ENCODE measurements around the gene ZNF177. TPM values are rescaled to one million over a fixed set of nuclear protein-coding genes. Genes with fewer than 3 reads are reported as not detected.

The ZNF177 gene
- total RNA-seq, 2 donors from 2014 or later = 1.1 to 1.5 TPM

DNA sequence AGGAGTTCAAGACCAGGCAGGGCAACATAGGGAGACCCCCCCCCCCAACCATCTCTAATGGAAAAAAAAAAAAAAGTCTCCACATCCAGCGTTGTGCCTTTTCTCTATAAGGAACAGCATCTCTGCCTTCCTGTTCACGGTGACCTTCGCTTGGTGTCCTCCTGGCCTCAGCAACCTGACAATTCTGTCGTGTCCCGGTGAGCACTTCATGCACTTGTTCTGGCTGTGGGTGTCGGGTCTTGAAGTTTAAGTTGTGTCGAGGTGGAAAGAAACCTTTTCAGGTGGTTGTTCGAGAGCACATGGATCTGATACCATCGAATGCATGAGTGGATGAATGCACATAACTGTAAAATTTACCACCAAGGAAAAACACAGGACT, 38.2 kb upstream of the ZNF177 start:
- TF ChIP-seq, protein P1, sequence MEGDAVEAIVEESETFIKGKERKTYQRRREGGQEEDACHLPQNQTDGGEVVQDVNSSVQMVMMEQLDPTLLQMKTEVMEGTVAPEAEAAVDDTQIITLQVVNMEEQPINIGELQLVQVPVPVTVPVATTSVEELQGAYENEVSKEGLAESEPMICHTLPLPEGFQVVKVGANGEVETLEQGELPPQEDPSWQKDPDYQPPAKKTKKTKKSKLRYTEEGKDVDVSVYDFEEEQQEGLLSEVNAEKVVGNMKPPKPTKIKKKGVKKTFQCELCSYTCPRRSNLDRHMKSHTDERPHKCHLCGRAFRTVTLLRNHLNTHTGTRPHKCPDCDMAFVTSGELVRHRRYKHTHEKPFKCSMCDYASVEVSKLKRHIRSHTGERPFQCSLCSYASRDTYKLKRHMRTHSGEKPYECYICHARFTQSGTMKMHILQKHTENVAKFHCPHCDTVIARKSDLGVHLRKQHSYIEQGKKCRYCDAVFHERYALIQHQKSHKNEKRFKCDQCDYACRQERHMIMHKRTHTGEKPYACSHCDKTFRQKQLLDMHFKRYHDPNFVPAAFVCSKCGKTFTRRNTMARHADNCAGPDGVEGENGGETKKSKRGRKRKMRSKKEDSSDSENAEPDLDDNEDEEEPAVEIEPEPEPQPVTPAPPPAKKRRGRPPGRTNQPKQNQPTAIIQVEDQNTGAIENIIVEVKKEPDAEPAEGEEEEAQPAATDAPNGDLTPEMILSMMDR (IDR thresholded peaks at IDR 0.05) = no peak
- no peak for DNase-seq (ENCODE audit: low spot score)
- Histone ChIP-seq H3K4me3 (peak overlapping the region; percentile 55 to 84), H3K9me3 (peaks cover 7 to 43% of the 10 kb centered on the region in 2 donors), H3K27me3 (no peaks in the 10 kb centered on the region), H3K27ac (peak overlapping the region; percentile 88 to 90), H3K4me1 (peaks cover 0 to 10% of the 10 kb centered on the region in 2 donors), H3K36me3 (peaks cover 9% of the 10 kb centered on the region)

DNA sequence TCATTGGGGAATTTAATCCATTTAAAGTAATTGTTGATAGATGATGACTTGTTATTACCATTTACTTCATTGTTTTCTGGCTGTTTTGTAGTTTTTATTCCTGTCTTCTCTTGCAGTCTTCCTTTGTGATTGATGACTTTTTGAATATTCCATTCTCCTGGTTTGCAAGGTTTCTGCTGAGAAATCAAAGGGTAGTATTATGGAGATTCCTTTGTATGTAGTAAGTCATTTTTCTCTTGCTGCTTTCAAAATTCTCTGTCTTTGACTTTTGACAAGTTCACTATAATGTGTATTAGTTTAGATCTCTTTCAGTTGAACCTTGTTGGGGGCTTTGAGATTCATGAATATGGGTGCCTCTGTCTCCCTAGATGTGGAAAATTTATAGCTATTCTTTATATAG, 32.8 kb upstream of the ZNF177 start:
- H3K4me1 ChIP-seq = peaks cover 0 to 2% of the 10 kb centered on the region in 2 donors
- TF ChIP-seq, protein P1 (IDR thresholded peaks at IDR 0.05) = no peak
- DNase-seq (ENCODE audit: low spot score) = no peak
- H3K27ac ChIP-seq = no peak overlapping the region
- H3K4me3 ChIP-seq = no peak overlapping the region
- peaks cover 21 to 91% of the 10 kb centered on the region in 2 donors for H3K9me3 ChIP-seq
- peaks cover 44% of the 10 kb centered on the region for H3K36me3 ChIP-seq
- H3K27me3 ChIP-seq = no peaks in the 10 kb centered on the region

DNA sequence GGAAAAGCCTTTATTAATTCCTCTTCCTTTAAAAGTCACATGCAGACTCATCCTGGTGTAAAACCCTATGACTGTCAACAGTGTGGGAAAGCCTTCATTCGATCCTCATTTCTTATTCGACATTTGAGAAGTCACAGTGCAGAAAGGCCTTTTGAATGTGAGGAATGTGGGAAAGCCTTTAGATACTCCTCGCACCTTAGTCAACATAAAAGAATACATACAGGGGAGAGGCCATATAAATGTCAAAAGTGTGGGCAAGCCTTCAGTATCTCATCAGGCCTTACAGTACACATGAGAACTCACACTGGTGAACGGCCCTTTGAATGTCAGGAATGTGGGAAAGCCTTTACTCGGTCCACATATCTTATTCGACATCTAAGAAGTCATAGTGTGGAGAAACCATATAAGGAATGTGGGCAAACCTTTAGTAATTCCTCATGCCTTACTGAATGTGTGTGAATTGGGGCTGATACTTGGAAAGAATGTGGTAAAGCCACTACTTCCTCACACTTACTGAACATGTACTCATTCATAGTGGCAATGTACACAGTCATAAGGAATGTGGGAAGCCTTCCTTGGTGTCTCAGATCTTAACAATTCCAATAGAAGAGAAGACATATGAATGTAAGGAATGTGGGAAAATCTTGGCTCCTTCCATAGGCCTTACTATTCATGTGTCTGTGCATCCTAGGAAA, 20.1 kb upstream of the ZNF177 start:
- H3K27ac ChIP-seq = no peak overlapping the region
- no peak for DNase-seq (ENCODE audit: low spot score)
- peaks cover 59% of the 10 kb centered on the region for H3K36me3 ChIP-seq
- H3K4me1 ChIP-seq = no peaks in the 10 kb centered on the region
- H3K27me3 ChIP-seq = no peaks in the 10 kb centered on the region
- peaks cover 49 to 100% of the 10 kb centered on the region in 2 donors for H3K9me3 ChIP-seq
- TF ChIP-seq, protein P1 (IDR thresholded peaks at IDR 0.05) = no peak
- H3K4me3 ChIP-seq = no peak overlapping the region

DNA sequence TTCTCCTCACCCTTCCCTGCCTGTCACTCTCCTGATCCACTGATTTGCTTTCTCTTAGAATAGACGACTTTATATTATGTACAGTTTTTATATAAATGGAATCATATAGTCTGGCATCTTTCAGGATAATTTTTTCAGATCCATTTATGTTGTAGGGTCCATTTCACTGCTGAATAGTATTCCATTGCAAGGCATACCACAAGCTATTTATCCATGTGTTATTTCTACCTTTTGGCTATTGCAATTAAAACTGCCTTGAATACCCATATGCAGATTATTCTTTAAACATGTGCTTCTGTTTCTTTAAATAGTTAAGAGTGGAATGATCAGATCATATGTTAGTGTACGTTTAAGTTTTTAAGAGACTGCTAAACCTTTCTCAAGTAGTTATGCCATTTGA, 17.8 kb upstream of the ZNF177 start:
- TF ChIP-seq, protein P1 (IDR thresholded peaks at IDR 0.05) = no peak
- DNase-seq (ENCODE audit: low spot score) = no peak
- H3K27me3 ChIP-seq = no peaks in the 10 kb centered on the region
- peaks cover 52% of the 10 kb centered on the region for H3K36me3 ChIP-seq
- H3K4me3 ChIP-seq = no peak overlapping the region
- no peak overlapping the region for H3K27ac ChIP-seq
- H3K4me1 ChIP-seq = no peaks in the 10 kb centered on the region
- H3K9me3 ChIP-seq = peaks cover 51 to 100% of the 10 kb centered on the region in 2 donors

DNA sequence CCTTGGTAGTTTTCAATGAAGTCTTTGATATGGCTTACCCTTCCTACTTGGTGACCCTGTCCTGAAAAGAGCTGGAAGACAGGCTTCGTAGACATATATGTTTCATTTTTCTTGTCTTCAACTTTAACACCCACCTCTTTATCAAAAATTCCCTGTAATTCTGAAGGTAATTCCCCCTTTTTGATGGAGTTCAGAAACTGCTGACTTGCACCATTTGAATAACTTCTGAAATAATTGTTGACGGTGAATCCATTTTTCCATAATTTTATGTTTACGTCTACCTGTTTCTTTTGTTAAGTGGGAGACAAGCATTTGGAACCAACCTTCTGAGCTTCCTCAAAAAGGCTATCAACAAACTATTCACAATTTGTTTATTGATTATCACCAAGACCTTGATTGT, 14.6 kb upstream of the ZNF177 start:
- no peak for DNase-seq (ENCODE audit: low spot score)
- Histone ChIP-seq H3K4me1 (no peaks in the 10 kb centered on the region), H3K9me3 (peaks cover 29 to 100% of the 10 kb centered on the region in 2 donors), H3K27ac (no peak overlapping the region), H3K27me3 (no peaks in the 10 kb centered on the region), H3K4me3 (no peak overlapping the region), H3K36me3 (peaks cover 34% of the 10 kb centered on the region)
- TF ChIP-seq, protein P1 (IDR thresholded peaks at IDR 0.05) = no peak

DNA sequence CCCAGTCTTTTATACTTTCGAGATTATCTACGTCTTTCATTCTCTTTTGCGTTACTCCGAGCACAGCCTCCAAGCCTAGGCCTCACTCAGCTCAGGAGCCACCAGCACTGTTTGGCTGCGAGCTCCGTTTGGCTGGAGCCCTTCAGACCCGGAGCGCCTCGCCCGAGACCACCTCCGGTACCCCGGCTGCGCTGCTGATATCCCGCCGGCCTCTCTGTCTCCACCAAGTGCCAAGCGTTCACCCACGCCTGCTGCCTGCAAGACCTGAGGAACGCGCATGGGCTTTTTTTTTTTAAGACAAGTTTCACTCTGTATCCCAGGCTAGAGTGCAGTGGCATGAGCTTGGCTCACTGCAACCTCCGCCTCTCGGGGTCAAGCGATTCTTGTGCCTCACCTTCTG, 14.1 kb upstream of the ZNF177 start:
- peaks cover 25 to 100% of the 10 kb centered on the region in 2 donors for H3K9me3 ChIP-seq
- peaks cover 30% of the 10 kb centered on the region for H3K36me3 ChIP-seq
- TF ChIP-seq, protein P1 (IDR thresholded peaks at IDR 0.05) = no peak
- no peak overlapping the region for H3K4me3 ChIP-seq
- H3K27me3 ChIP-seq = no peaks in the 10 kb centered on the region
- H3K4me1 ChIP-seq = no peaks in the 10 kb centered on the region
- DNase-seq (ENCODE audit: low spot score) = no peak
- no peak overlapping the region for H3K27ac ChIP-seq

All from right atrium auricular region (tissue), 2 donors.